Measurements from ENCODE around the gene TRIM62.

TRIM62 gene

DNA sequence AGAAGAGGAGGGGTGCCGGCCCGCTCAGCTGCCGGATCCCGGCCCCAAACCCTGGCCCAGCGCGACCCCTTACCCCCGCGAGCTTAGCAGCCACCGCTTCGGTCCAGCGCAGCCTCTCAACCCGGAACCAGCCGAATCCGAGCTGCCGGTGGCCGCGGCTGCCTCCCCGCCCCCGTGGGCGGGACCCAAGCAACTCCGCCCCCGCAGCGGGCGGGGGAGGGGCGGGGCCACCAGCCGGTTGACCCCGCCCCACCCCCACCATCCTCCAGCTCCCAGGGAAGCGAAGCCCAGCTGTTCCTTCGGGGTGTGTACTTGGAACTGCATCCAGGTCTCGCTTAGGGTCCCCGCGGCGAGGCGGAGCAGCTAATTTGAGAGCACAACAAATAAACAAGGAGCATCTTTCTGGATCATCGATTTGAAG is at the start of gene TRIM62:
Gene TRIM62, minus strand, starts transcription at position 123 of the 421 bp plus-strand sequence. CDS start 611 bp downstream, outside the sequence.
- no peaks in the 10 kb centered on the region for H3K9me3 ChIP-seq (ENCODE audit: low read length)
- no peaks in the 10 kb centered on the region for H3K36me3 ChIP-seq (ENCODE audit: insufficient read depth, low read length)
- H3K4me3 ChIP-seq (ENCODE audit: low read length), result peak within 1 kb of the TSS; percentile 58
- peaks cover 30% of the 10 kb centered on the region for H3K4me1 ChIP-seq (ENCODE audit: insufficient read depth, low read length)
- H2AFZ ChIP-seq (ENCODE audit: low read depth, low read length), result peak within 1 kb of the TSS; percentile 33
- H3K27me3 ChIP-seq (ENCODE audit: insufficient read depth, low read length), result no peaks in the 10 kb centered on the region

GRCh38 chr1:33231166-33231565 is 49.3 kb upstream of the TRIM62 start:
- no peaks in the 10 kb centered on the region for H3K27me3 ChIP-seq (ENCODE audit: insufficient read depth, low read length)

DNA sequence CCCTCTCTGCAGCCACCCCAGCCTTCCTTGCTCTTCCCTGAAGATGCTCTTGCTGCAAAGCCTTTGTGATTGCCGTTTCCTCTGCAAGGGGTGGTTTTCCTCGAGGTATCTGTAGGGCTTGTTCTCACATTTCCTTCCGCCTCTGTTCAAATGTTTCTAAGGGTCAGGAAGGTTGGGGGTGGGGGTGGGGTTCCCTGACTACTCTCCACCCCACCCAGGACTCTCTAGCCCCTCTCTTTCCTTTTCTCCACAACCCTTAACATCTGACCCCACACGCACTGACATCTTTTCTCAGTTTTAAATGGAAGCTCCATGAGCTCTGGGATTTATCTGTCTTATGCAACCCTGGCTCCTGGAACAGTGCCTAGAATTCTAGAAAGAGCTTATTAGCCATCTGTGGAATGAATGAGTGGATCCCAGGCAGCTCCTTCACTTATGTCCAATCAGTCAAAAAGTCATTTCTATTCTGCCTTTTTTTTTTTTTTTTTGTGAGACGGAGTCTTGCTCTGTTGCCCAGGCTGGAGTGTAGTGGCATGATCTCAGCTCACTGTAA is 47.2 kb upstream of the TRIM62 start:
- H3K4me3 ChIP-seq (ENCODE audit: low read length), result no peak overlapping the region
- H3K9me3 ChIP-seq (ENCODE audit: low read length), result no peaks in the 10 kb centered on the region
- H3K27me3 ChIP-seq (ENCODE audit: insufficient read depth, low read length), result no peaks in the 10 kb centered on the region
- no peaks in the 10 kb centered on the region for H3K4me1 ChIP-seq (ENCODE audit: insufficient read depth, low read length)
- no peak overlapping the region for H2AFZ ChIP-seq (ENCODE audit: low read depth, low read length)
- no peaks in the 10 kb centered on the region for H3K36me3 ChIP-seq (ENCODE audit: insufficient read depth, low read length)

More at GRCh38 chr1:33231166-33231565, 49.3 kb upstream of the TRIM62 start:
- H3K9me3 ChIP-seq (ENCODE audit: low read length), result no peaks in the 10 kb centered on the region
- H2AFZ ChIP-seq (ENCODE audit: low read depth, low read length), result no peak overlapping the region
- H3K36me3 ChIP-seq (ENCODE audit: insufficient read depth, low read length), result no peaks in the 10 kb centered on the region
- H3K4me3 ChIP-seq (ENCODE audit: low read length), result no peak overlapping the region
- H3K4me1 ChIP-seq (ENCODE audit: insufficient read depth, low read length), result peaks cover 4% of the 10 kb centered on the region

DNA sequence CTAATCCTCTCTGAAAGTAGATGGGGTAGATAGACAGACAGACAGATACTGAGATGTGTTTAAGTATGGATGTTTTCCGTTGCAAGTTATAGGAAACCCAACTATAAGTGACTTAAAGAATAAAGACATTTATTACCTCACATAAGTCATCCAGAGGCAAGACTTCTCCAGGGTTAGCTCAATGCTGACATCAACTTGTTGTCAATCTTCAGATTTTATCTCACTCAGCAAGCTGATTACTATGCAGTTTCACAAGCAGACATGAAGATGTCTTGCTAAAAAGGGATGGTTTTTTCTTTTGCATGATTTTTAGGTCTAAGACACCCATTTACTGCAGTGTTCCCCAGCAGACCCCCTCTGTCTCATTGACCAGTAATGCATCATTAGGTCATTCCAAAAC is 43.7 kb upstream of the TRIM62 start:
- Histone ChIP-seq H3K4me1 (ENCODE audit: insufficient read depth, low read length) (no peaks in the 10 kb centered on the region), H3K27me3 (ENCODE audit: insufficient read depth, low read length) (no peaks in the 10 kb centered on the region), H3K4me3 (ENCODE audit: low read length) (no peak overlapping the region), H3K36me3 (ENCODE audit: insufficient read depth, low read length) (no peaks in the 10 kb centered on the region), H2AFZ (ENCODE audit: low read depth, low read length) (no peak overlapping the region), H3K9me3 (ENCODE audit: low read length) (no peaks in the 10 kb centered on the region)

DNA sequence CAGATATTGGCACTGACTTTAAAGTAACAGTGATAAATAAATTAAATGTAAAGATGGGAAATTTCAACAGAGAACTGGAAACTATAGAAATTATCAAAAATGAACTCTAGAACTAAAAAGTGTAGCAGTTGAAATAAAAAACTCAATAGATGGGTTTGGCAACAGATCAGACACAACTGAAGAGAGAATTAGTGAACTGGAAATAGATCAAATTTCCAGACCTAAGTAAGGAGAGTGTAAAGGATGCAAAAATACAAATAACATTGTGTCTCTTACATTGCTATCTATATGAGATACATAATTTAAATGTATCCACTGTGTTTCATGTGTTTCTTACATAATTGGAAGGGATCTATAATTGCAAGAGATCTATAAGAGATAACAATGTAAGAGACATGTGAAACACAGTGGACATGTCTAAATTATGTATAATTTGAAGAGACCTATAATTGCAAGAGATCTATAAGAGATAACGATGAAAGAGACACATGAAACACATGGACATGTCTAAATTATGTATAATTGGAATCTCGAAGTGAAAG is 42.4 kb upstream of the TRIM62 start:
- H3K36me3 ChIP-seq (ENCODE audit: insufficient read depth, low read length), result no peaks in the 10 kb centered on the region
- no peak overlapping the region for H2AFZ ChIP-seq (ENCODE audit: low read depth, low read length)
- H3K4me3 ChIP-seq (ENCODE audit: low read length), result no peak overlapping the region
- H3K9me3 ChIP-seq (ENCODE audit: low read length), result no peaks in the 10 kb centered on the region
- H3K4me1 ChIP-seq (ENCODE audit: insufficient read depth, low read length), result no peaks in the 10 kb centered on the region
- no peaks in the 10 kb centered on the region for H3K27me3 ChIP-seq (ENCODE audit: insufficient read depth, low read length)

- no peaks in the 10 kb centered on the region for H3K27me3 ChIP-seq (ENCODE audit: insufficient read depth, low read length)
- H3K4me3 ChIP-seq (ENCODE audit: low read length), result no peak overlapping the region
- H3K9me3 ChIP-seq (ENCODE audit: low read length), result no peaks in the 10 kb centered on the region
- H2AFZ ChIP-seq (ENCODE audit: low read depth, low read length), result no peak overlapping the region
- no peaks in the 10 kb centered on the region for H3K4me1 ChIP-seq (ENCODE audit: insufficient read depth, low read length)
- no peaks in the 10 kb centered on the region for H3K36me3 ChIP-seq (ENCODE audit: insufficient read depth, low read length)
These were observed 40.5 kb upstream of the TRIM62 start for GRCh38 chr1:33222381-33222780.

- no peak overlapping the region for H3K4me3 ChIP-seq (ENCODE audit: low read length)
- no peak overlapping the region for H2AFZ ChIP-seq (ENCODE audit: low read depth, low read length)
- H3K4me1 ChIP-seq (ENCODE audit: insufficient read depth, low read length), result no peaks in the 10 kb centered on the region
- no peaks in the 10 kb centered on the region for H3K9me3 ChIP-seq (ENCODE audit: low read length)
- no peaks in the 10 kb centered on the region for H3K27me3 ChIP-seq (ENCODE audit: insufficient read depth, low read length)
- no peaks in the 10 kb centered on the region for H3K36me3 ChIP-seq (ENCODE audit: insufficient read depth, low read length)
These were observed 39.5 kb upstream of the TRIM62 start for GRCh38 chr1:33221385-33221758.

DNA sequence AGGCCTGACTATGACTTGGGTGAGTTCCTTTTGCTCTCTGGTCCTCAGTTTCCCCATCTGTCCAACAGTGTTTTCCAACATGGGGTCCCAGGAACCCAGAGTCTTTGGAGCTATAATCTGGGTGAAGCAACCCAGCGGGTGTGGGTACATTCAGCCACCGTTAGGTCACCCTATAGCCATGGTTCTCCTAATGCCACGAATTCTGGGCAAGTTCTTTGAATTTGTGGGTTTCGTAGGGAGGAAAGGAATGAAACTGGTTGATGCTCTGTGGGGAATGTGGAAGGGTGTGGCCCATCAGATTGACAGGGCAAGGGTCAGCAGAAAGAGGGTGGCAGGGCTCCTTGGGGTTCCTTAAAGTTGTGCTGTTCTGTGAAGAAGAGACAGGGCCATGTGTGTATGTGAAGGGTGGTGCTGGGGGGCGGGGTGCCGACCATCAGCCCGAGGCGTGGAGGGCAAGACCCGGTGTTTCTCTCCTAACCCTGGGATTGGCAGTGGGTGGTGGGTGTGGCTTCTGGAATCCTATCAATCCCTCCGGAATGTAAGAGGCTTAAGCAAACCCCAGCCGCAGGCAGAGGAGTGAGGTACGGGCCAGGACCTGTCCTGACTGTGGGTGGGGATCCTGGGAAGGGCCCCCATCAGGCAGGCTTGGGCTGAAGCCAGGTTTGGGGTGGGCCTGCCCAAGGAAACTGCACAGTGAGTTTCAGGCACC is 39.0 kb upstream of the TRIM62 start:
- Histone ChIP-seq H3K36me3 (ENCODE audit: insufficient read depth, low read length) (no peaks in the 10 kb centered on the region), H2AFZ (ENCODE audit: low read depth, low read length) (no peak overlapping the region), H3K27me3 (ENCODE audit: insufficient read depth, low read length) (no peaks in the 10 kb centered on the region), H3K9me3 (ENCODE audit: low read length) (no peaks in the 10 kb centered on the region), H3K4me1 (ENCODE audit: insufficient read depth, low read length) (no peaks in the 10 kb centered on the region), H3K4me3 (ENCODE audit: low read length) (no peak overlapping the region)

DNA sequence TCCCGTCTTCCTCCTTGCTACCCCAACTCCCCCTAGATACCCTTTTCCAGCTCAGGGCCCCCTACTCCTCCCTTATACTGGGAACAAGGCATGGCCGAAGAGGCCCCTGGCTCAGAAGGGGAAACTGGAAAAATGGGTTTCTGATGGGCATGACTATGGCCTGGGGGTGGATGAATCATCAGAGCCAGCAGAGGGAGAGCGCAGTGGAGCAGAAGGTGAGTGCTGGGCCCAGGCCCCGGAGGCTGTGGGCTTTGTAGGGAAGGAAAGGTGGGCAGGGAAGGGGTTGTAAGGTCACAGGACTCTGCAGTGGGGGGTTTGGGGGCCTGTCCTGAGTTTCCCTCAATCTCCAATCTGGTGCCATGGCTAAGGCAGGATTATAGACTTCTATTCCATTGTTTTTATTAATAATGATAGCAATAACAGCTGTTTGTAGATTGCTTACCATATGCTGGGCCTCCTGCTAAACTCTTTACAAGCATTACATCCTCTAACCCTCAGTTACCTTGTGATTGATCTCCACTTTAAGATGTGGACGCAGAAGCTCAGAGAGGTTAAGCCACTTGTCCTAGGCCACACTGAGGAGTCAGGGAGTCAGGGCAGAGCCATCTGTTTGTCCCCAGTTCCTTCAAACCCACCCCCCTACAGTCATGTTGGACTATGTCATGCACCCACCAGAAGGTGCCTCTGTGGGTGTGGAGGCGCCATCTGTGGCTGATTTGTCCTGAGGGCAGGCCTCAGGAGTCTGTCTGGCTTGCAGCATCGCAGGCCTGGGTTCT is 38.2 kb upstream of the TRIM62 start:
- Histone ChIP-seq H3K4me3 (ENCODE audit: low read length) (no peak overlapping the region), H3K4me1 (ENCODE audit: insufficient read depth, low read length) (no peaks in the 10 kb centered on the region), H3K36me3 (ENCODE audit: insufficient read depth, low read length) (no peaks in the 10 kb centered on the region)

GRCh38 chr1:33211972-33212371 is 30.1 kb upstream of the TRIM62 start:
- H3K27me3 ChIP-seq (ENCODE audit: insufficient read depth, low read length), result no peaks in the 10 kb centered on the region

More for the DNA sequence above, 38.2 kb upstream of the TRIM62 start:
- Histone ChIP-seq H3K27me3 (ENCODE audit: insufficient read depth, low read length) (no peaks in the 10 kb centered on the region), H2AFZ (ENCODE audit: low read depth, low read length) (no peak overlapping the region), H3K9me3 (ENCODE audit: low read length) (no peaks in the 10 kb centered on the region)

DNA sequence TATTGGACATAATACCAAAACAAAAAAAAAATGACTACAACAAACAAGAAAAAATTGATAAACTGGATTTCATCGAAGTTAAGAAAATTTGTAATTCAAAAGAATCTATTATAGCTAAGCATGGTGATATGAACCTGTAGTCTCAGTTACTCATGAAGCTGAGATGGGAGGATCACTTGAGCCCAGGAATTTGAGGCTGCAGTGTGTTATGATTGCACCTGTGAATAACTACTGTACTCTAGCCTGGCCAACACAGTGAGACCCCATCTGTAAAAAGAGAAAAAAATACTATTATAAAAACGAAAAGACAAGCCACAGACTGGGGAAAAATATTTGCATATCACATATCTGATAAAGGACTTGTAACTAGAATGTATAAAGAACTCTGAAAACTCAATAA is 24.5 kb upstream of the TRIM62 start:
- Histone ChIP-seq H3K4me1 (ENCODE audit: insufficient read depth, low read length) (no peaks in the 10 kb centered on the region), H3K27me3 (ENCODE audit: insufficient read depth, low read length) (no peaks in the 10 kb centered on the region), H2AFZ (ENCODE audit: low read depth, low read length) (no peak overlapping the region), H3K9me3 (ENCODE audit: low read length) (no peaks in the 10 kb centered on the region), H3K4me3 (ENCODE audit: low read length) (no peak overlapping the region), H3K36me3 (ENCODE audit: insufficient read depth, low read length) (no peaks in the 10 kb centered on the region)

More at GRCh38 chr1:33211972-33212371, 30.1 kb upstream of the TRIM62 start:
- Histone ChIP-seq H3K9me3 (ENCODE audit: low read length) (no peaks in the 10 kb centered on the region), H2AFZ (ENCODE audit: low read depth, low read length) (no peak overlapping the region), H3K36me3 (ENCODE audit: insufficient read depth, low read length) (no peaks in the 10 kb centered on the region), H3K4me1 (ENCODE audit: insufficient read depth, low read length) (no peaks in the 10 kb centered on the region), H3K4me3 (ENCODE audit: low read length) (no peak overlapping the region)

DNA sequence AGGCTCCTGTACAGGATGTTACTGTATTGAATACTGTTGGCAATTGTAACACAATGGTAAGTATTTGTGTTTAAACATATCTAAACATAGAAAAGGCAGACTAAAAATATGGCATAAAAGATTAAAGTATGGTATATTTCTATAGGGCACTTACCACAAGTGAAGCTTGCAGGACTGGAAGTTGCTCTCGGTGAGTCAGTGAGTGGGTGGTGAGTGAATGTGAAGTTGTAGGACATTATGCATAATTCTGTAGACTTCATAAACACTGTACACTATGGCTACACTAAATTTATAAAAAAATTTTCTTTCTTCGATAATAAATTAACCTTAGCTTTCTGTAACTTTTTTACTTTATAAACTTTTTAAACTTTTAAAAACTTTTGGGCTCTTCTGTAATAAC is 13.7 kb upstream of the TRIM62 start:
- Histone ChIP-seq H3K9me3 (ENCODE audit: low read length) (no peaks in the 10 kb centered on the region), H3K4me3 (ENCODE audit: low read length) (no peak overlapping the region)

DNA sequence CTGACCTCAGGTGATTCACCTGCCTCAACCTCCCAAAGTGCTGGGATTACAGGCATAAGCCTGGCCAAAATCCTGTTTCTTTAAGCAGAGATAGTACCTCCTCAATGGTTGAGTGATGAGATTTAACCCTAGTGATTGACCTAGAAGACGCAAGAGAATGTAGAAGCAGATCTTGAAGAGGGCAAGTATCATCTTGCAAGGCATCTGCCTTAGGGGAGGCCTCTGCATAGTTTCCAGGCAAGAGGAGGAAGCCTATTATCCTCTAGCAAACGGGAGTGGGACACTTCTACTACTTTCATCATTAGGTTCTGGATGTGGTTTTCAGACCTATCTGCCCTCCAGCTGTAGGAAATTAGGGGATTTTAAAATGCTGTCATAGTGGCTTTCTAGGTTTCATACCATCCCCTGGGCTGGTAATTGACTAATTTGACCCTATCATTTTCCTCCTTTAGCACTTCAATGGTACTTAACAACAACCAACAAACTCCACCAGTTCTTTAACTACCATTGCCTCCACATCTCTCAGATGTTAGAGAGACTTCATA is 10.0 kb upstream of the TRIM62 start:
- Histone ChIP-seq H3K36me3 (ENCODE audit: insufficient read depth, low read length) (no peaks in the 10 kb centered on the region), H2AFZ (ENCODE audit: low read depth, low read length) (no peak overlapping the region), H3K9me3 (ENCODE audit: low read length) (no peaks in the 10 kb centered on the region), H3K27me3 (ENCODE audit: insufficient read depth, low read length) (no peaks in the 10 kb centered on the region), H3K4me1 (ENCODE audit: insufficient read depth, low read length) (no peaks in the 10 kb centered on the region), H3K4me3 (ENCODE audit: low read length) (no peak overlapping the region)

More for the DNA sequence above, 13.7 kb upstream of the TRIM62 start:
- no peaks in the 10 kb centered on the region for H3K4me1 ChIP-seq (ENCODE audit: insufficient read depth, low read length)
- no peaks in the 10 kb centered on the region for H3K36me3 ChIP-seq (ENCODE audit: insufficient read depth, low read length)
- H3K27me3 ChIP-seq (ENCODE audit: insufficient read depth, low read length), result no peaks in the 10 kb centered on the region
- H2AFZ ChIP-seq (ENCODE audit: low read depth, low read length), result no peak overlapping the region

Data from neuron (in vitro differentiated cells).